ENCODE results near the gene DCHS1. TPM values are rescaled to one million over a fixed set of nuclear protein-coding genes. Genes with fewer than 3 reads are reported as not detected.

Gene DCHS1
- total RNA-seq, 1 donor from 2014 or later, result 29.0 TPM

DNA sequence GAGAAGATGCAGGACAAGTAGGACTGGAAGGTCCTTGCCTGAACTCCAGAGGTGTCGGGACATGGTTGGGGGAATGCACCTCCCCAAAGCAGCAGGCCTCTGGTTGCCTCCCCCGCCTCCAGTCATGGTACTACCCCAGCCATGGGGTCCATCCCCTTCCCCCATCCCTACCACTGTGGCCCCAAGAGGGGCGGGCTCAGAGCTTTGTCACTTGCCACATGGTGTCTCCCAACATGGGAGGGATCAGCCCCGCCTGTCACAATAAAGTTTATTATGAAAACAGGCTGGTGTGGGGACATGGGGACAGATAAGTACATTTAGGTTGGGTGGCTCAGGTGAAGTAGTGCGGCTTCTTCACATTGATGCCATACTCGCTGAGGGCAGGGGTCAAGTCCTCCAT is 45.0 kb downstream of the DCHS1 start:
- DNase-seq, result no peak

GRCh38 chr11:6609502-6610015 is 46.0 kb downstream of the DCHS1 start:
- DNase-seq, result no peak

DNA sequence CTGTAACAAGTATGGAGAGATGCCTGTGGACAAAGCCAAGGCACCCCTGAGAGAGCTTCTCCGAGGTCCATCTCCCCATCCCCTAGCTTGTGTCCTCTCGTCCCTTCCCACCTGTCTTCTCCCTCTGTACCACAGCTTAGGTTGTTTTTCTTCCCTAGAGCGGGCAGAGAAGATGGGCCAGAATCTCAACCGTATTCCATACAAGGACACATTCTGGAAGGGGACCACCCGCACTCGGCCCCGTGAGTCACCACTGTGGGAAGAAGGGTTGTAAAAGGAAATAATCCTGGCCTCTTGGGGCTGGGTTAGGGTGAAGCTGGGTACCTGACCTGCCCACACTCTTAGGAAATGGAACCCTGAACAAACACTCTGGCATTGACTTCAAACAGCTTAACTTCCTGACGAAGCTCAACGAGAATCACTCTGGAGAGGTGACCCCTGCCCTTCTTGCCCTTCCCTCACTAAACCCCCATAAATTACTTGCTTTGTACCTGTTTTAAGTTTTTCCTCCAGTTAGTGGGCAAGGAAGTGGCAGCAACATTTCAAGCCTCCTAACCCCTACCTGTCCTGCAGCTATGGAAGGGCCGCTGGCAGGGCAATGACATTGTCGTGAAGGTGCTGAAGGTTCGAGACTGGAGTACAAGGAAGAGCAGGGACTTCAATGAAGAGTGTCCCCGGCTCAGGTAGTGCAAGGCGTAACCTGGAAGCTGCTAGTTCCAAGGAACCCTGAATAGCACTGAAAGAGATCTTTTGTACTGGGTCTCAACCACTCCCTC is 46.7 kb downstream of the DCHS1 start:
- no peak for DNase-seq

- DNase-seq, result no peak
Measured at GRCh38 chr11:6608011-6608410, 47.6 kb downstream of the DCHS1 start.

DNA sequence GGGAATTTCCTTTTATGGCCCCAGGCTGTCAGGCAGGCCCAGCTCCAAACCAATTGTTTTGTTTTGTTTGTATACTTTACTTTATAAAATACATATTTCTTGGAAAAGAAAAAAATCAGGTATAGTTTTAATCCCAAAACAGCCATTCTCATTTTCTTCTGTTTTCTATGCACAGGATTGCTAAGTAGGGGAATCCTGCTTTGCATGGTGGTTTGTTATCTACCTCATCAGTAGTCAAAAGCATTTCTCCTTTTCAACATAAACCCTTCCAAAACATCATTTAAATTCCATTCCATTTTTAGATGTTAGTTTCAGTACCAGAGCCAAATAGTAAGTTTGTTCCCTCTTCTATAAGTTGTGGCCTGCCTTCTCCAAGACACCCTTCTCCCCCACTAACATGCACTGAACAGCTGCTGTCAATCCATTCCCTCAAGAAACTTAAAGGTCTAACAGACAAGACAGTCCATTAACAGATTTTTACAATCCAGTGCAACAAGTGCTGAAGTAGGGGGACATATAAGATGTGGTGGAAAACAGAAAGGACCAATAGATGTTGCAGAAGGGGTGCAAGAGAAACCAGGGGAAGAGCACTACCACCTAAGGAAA is 48.3 kb downstream of the DCHS1 start:
- DNase-seq, result no peak

DNA sequence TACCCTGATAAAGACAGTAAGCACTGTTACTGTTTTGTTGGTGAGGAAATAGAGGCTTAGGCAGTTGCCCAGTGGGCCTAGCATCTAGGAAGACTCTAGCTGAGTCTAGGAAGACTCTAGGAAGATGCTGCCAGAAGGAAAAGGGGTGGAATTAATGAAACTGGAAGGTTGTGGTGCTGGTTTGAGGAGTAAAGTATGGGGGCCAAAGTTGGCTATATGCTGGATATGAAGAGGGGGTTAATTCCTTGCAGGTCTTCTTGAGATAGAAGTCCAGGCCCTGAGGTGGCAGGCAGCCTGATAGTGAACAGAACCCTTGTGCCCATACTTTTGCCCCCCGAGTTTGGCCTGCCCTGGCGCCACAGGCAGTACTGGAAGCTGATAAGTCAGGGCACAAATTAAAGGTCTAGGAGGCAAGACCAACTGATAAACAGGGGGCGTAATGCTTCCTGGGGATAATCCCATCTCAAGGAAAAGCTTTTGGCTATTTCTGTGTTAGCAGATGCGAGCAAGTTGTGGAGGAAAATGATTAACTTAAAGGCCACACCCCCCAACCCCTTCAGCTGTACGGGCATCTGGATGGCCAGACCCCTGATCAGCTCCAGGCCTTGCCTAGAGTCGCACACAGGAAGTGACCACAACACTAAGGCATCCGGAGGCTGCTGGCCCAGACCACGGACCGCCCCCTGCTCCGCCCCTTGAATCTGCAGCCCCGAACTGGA is 49.0 kb downstream of the DCHS1 start:
- DNase-seq, result peak; percentile 94

- DNase-seq, result no peak
Measured at GRCh38 chr11:6604790-6605189, 50.8 kb downstream of the DCHS1 start.

DNA sequence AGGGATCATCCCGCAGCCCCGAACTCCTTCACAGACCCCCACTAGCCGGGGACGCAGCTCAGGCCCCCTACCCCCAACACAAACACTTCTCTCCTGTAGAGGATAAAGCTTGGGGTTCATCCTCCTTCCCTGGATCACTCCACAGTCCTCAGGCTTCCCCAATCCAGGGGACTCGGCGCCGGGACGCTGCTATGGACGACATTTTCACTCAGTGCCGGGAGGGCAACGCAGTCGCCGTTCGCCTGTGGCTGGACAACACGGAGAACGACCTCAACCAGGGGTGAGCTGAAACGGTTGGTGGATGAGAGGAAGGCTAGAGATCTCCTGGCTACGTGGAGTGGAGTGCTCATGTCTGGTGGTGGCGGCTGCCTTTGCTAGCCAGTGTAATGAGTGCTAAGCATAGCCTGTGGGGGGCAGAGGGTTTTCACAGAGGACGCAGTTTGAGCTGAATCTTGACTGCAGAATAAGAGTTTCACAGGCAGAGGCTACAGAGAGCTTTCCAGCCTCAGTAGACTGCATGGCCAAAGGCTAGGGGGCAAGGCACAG is 51.5 kb downstream of the DCHS1 start:
- DNase-seq, result peak; percentile 65

DNA sequence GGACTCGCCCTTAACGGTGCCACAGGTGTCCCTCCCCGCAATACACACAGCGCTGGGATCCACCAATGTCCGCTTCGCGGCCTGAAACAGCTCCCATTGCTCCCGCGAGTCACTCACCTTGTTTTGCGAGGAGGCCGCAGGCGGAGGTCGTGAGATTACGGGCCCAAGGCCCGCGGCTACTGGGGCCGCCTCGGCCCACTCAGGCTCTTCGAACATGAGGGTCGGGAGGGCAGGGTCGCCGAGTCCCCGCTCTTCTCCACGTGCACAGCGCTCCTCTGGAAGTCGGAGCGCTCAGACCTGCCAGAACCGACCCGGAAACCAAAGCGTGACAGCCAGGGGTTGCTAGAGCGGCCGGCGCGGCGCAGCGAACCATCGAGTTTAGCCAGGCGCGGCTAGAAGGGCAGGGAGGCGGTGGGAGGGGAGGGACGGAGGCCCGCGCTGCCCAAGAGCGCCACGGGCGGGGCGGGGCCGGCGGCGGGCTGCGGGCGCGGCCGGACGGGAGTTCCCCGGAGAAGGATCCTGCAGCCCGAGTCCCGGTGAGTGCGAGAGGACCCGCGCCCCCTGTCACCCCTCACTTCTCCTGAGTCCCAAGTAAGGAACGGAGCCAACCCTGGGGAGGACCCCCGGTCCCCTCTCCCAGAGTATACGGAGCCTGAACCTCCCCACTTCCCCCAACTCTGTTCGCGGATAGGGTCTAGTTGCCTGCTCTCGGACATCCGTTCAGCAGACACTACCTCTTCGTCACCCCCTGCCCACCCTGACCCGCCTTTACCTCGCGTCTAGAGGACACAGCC is 52.1 kb downstream of the DCHS1 start, which contains the start of the genes ILK and RRP8:
TSS of gene ILK (plus strand) at position 488 of the 794 bp plus-strand sequence. CDS start 498 bp downstream, outside the sequence.
TSS of gene RRP8 (minus strand) at position 330 of the 794 bp plus-strand sequence. CDS start at position 216, 114 bp downstream.
- peak; percentile 71 for DNase-seq

- no peak for DNase-seq
Measured at GRCh38 chr11:6602096-6602940, 53.3 kb downstream of the DCHS1 start.

DNA sequence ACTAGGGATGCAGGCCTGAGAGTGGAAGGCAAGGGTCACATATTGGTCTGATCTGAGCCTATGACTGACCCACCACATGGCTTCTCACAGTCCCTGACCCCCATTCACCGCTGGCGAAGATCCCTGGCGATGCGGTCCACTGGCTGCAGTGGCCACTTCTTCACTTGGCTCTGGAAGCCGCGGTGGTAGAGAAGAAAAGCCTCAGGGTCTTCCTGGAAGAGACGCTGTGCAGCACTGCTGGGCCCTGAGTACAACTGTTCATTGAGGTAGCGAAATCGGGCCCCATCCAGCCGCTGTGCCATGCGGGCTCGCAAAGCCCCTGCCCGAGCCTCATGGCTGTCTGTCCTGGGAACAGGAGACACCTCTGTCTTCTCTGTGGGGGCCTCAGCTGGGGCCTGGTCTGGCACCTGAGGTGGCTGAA is 54.6 kb downstream of the DCHS1 start:
- no peak for DNase-seq

- no peak for DNase-seq
Measured at GRCh38 chr11:6599881-6600390, 55.7 kb downstream of the DCHS1 start.

- no peak for DNase-seq
Measured at GRCh38 chr11:6599449-6599848, 56.2 kb downstream of the DCHS1 start.

- no peak for DNase-seq
Measured at GRCh38 chr11:6598555-6598954, 57.1 kb downstream of the DCHS1 start.

- DNase-seq, result no peak
Measured at GRCh38 chr11:6596239-6596877, 59.3 kb downstream of the DCHS1 start.

GRCh38 chr11:6594142-6594768 is 61.4 kb downstream of the DCHS1 start:
- no peak for DNase-seq

- DNase-seq, result no peak
Measured at GRCh38 chr11:6588018-6588417, 67.6 kb downstream of the DCHS1 start.

- no peak for DNase-seq
Measured at GRCh38 chr11:6587360-6587953, 68.2 kb downstream of the DCHS1 start.

Data from skin of body (tissue), 2 donors.